Measurements from ENCODE around the gene ZKSCAN8. TPM values are rescaled to one million over a fixed set of nuclear protein-coding genes. Genes with fewer than 3 reads are reported as not detected.

The ZKSCAN8 gene
- total RNA-seq, 1 experiment from 2014 or later, result 20.7 TPM

GRCh38 chr6:28124971-28125353, 16.7 kb upstream of the ZKSCAN8 start:
- H3K4me3 ChIP-seq (replicated peaks in 1 of 2; ENCODE audit: low read depth in 1 of 2, low read length in 2 of 2), result peak overlapping the region; percentile 73 to 79
- intact Hi-C loops (cut with micrococcal nuclease), result loop anchor here (2.0 kb wide), 1 partner anchor 16 kb away; the partner anchor contains the start of gene ZKSCAN8
- H3K4me1 ChIP-seq (ENCODE audit: control insufficient read depth in 1 of 2, insufficient read depth in 2 of 2, low read length in 2 of 2), result peaks cover 7 to 12% of the 10 kb centered on the region in 2 experiments; a peak in 2 of 4 replicates
- TF ChIP-seq ELF1 (IDR thresholded peaks at IDR 0.05; ENCODE audit: borderline replicate concordance, low read depth) (no peak), MAX (IDR thresholded peaks at IDR 0.05) (no peak), ATF3 (IDR thresholded peaks at IDR 0.05) (no peak), EGR1 (IDR thresholded peaks at IDR 0.05; ENCODE audit: low read depth) (no peak), ZBTB33 (IDR thresholded peaks at IDR 0.05; ENCODE audit: extremely low read depth, insufficient replicate concordance, low read length) (no peak), POLR2A (IDR thresholded peaks at IDR 0.05; ENCODE audit: borderline replicate concordance, extremely low read depth, insufficient read depth, insufficient read length) (no peak), RAD21 (IDR thresholded peaks at IDR 0.05; ENCODE audit: low read depth) (no peak), EZH2phosphoT487 (IDR thresholded peaks at IDR 0.05; ENCODE audit: borderline replicate concordance) (no peak)
- H3K27ac ChIP-seq (ENCODE audit: low read depth, low read length), result peak overlapping the region; percentile 35; the same call in 1 of the 2 replicates
- ChIA-PET CTCF (no interaction called here), POLR2A (interaction anchor here (0.9 to 2.7 kb wide), 4 partner anchors 12 to 231 kb away, joined by 3 to 21 read pairs (median 4); partner anchors contain the start of gene ZKSCAN8), RAD21 (ENCODE audit: low non-redundant PET in 1 of 2, low total read pairs in 2 of 2, uncharacterized antibody in 2 of 2, unreplicated experiment in 2 of 2) (no interaction called here)
- no peaks in the 10 kb centered on the region for H3K9me2 ChIP-seq (ENCODE audit: insufficient read depth)
- H4K20me1 ChIP-seq (ENCODE audit: insufficient read depth), result no peaks in the 10 kb centered on the region
- no peak overlapping the region for H2AFZ ChIP-seq (ENCODE audit: low read depth, low read length, poor library complexity, severe bottlenecking)
- H3K36me3 ChIP-seq (ENCODE audit: control insufficient read depth in 1 of 2, insufficient read depth in 2 of 2, low read length in 2 of 2), result peaks cover 17 to 30% of the 10 kb centered on the region in 2 experiments; a peak in 3 of 4 replicates
- no peaks in the 10 kb centered on the region for H3K27me3 ChIP-seq (ENCODE audit: insufficient read depth, low read length)
- peak overlapping the region; percentile 60 for H3K9ac ChIP-seq (ENCODE audit: low read length)
- peak overlapping the region; percentile 76 for H3K4me2 ChIP-seq (ENCODE audit: low read length)
- BruUV-seq (replicated peaks), result TSS peak; percentile 68
- ATAC-seq (no peak; the same call in 1 of the 2 replicates), DNase-seq (ENCODE audit: low read depth, low spot score) (no peak)
- peaks cover 58% of the 10 kb centered on the region for H3K79me2 ChIP-seq (ENCODE audit: insufficient read depth, low read length)
- H3K9me3 ChIP-seq (ENCODE audit: control insufficient read depth in 1 of 2, insufficient read depth in 1 of 2, low read depth in 1 of 2, low read length in 2 of 2), result no peaks in the 10 kb centered on the region

All from HCT116 (cell line).